GM19324 (cell line): ENCODE data around the gene CEP164.
"Not testable (repeated sequence)": the region's sequence is repeated elsewhere in the genome, so short reads cannot be mapped to it uniquely, and the experiment has no call there.

Experiments
- ATAC-seq: cut with Tn5 transposase; IDR thresholded peaks from one replicate; pipeline ENCODE4 v1.9.1; 2021; ENCODE audit warnings: mild to moderate bottlenecking, moderate library complexity; ENCODE audit not compliant: unreplicated experiment, low FRiP score

CEP164 gene

GRCh38 chr11:117437041-117437790 lies 109.6 kb downstream of the CEP164 start:
- ATAC-seq, result no peak

- no peak for ATAC-seq
Observed at GRCh38 chr11:117437791-117438130, 110.1 kb downstream of the CEP164 start.

GRCh38 chr11:117438371-117439000 lies 110.8 kb downstream of the CEP164 start:
- ATAC-seq, result no peak

GRCh38 chr11:117439256-117439655 lies 111.6 kb downstream of the CEP164 start:
- no peak for ATAC-seq

DNA sequence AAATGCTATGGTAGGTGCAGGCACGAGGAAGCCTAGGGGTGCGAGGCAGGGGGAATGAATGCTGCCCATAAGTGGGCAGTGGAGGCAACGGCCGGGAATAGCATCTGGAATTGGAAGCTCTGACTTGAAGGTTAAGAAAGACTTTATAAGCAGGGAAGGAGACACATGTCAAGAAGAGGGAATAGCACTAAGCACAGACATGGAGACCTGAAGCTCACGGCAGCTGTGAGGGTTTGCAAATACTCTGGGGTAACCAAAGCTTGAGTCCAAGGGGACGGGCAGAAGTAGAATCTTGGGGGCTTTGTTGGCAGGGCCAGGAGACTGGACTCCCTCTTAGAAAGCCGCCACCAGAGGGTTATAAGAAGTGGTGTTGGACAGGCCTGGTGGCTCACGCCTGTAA lies 112.6 kb downstream of the CEP164 start:
- ATAC-seq, result no peak

- ATAC-seq, result no peak
Observed at GRCh38 chr11:117441146-117441975, 113.7 kb downstream of the CEP164 start.

GRCh38 chr11:117442049-117442868 lies 114.6 kb downstream of the CEP164 start:
- ATAC-seq, result no peak

DNA sequence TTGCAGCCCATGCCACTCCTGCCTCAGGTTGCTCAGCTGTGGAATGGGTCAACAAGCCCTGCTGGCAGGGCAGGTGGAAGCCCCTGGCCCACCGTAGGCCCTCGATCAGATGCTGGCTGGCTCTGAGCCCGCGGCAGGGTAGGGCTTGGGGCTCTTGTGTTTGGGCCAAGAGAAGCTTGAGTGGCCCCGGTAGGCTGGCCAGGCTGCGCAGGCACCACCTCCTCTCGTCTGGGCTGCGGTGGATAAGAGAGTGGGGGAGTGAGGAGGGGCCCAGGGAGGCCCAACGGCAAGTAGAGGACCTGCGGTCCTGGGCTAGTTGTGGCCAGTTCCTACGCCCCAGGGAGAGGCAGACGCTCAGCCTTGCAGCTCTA lies 115.2 kb downstream of the CEP164 start:
- ATAC-seq, result no peak

DNA sequence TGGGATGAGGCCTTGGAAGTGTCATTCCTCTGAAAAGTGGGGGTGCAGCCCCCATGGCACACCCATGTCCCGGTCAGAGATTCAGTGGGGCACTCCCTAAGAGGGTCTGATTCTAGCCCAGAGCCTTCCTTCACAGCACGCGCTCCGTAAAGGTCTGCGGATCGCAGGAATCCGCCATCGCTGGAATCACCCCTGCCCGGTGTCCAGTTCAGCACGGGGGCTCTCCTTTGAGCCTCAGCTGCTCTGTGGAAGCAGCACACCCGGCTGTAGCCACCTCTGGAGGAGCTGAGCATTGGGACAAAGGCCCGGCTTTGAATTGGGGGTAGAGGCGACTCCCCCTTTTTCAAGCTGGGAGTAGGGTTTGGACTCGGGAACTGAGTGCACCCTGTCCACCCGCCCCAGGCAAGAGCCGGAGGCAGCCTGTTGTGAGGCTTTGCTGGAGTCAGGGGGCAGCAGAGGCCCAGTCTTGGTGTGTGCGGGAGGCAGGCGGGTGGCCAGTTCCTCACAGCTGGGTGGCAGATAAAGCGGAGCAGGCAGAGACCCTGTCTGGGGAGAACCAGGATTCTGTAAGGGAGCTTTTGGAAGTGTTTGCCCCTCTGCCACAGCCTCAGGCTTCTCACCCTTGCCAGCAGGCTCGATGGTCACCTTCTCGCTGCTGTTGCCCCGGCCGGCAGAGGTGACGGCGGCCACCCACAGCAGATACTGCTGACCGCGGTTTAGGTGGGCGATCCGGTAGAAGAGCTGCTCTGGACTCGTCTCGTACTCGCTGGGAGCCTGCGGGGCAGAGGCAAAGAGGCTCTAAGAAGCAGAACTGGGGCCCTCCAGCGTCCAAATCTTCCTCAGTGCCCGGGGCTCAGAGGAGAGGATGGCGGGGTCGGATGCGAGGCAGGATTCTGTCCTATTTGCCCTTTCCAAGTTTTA lies 115.9 kb downstream of the CEP164 start:
- no peak for ATAC-seq

GRCh38 chr11:117444256-117444655 lies 116.6 kb downstream of the CEP164 start:
- ATAC-seq, result no peak

DNA sequence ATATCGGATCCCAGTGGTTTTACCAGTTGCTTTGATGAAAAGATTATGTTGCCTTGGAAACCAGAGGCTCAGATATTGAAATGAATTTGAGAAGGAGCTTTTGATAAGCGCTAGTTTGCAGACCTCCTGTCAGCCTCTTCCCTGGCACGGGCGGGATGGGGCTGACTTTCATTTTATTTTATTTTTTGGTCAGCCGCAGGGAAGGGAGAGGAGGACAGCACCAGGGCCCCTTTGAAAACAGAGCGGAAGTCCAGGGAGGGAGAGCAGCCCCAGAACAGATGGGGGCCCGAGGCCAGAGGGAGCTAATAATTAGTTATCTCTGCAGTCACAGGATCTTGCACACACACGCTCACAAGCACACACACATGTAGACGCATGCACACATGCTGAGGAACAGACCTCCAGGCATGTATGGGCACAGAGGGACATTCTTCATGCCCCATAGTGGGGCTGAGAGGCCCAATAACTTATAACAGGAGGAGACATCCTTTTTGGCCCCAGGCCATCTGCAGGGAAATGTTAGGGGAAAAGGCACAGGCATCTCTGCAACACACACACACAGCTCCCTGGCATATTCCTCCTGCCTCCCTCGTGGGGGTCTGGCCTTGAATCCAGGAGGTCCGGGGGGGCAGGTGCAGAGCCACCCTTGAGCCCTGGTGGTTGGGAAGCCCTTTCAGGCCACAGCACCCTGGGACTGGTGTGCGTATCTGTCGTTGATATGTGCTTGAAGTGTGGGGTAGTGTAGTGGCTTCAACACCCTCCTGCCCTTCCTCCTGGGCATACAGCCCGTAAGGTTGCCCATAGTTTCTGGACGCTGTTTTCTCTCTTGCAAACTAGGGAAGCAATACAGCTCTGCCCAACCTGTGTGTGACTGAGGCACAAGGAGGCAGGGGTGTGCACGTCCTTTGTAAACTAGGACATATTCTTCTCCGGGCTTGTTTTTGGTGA lies 117.3 kb downstream of the CEP164 start:
- ATAC-seq, result no peak

GRCh38 chr11:117449111-117449693 lies 121.5 kb downstream of the CEP164 start:
- ATAC-seq, result no peak

DNA sequence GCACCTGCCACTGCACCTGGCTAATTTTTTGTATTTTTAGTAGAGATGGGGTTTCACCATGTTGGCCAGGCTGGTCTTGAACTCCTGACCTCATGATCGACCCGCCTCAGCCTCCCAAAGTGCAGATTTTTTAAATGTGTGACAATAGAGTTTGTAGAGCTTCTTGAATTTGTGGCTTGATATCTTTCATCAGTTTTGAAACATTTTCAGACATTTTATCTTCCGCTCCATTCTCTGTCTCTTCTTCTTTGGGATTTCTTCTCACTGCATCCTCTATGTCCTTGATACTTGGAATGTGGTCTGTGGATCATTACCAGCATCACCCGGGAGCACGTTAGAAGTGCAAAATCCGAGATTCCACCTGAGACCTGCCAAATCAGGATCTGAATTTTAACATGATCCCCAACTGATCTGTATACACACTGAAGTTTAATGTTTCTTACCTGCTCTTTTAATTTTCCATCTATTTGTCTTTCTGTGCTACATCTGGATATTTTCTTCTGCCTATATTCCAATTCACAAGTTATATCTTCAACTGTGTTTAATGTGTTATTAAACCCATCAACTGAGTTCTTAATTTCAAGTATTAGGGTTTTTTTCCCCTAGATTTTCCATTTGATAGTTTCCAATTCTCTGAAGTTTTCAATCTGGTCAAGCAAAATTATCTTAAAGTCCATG lies 126.4 kb downstream of the CEP164 start:
- ATAC-seq, result no peak

DNA sequence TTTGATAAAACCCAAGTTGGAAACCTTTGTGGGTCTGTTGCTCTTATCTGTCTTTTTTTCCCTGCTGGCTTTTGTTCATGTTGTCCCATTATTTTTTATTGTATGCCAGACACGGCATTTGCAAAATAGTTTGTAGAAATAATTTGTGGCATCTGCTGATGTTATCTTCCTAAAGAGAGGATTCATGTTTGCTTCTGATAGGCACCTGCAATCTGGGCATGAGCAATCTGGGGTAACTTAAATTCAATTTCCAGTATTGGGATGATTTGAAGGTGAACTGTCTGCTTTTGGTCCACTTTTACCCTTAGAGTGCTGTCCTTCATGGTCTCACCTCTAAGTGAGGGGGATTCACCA lies 126.9 kb downstream of the CEP164 start:
- no peak for ATAC-seq

GRCh38 chr11:117456027-117456720 lies 128.5 kb downstream of the CEP164 start:
- ATAC-seq, result no peak

DNA sequence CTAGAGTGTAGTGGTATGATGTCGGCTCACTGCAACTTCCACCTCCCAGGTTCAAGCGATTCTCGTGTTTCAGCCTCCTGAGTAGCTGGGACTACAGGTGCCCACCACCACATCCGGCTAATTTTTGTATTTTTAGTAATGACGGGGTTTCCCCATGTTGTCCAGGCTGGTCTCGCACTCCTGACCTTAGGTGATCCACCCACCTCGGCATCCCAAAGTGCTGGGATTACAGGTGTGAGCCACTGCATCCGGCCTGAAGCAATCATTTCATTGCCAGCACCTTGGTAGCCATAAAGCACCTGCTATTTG lies 129.0 kb downstream of the CEP164 start:
- ATAC-seq, result not testable (repeated sequence)

GRCh38 chr11:117457031-117457785 lies 129.6 kb downstream of the CEP164 start:
- no peak for ATAC-seq
